ENCODE measurements around the gene CCDC33.

The CCDC33 gene

DNA sequence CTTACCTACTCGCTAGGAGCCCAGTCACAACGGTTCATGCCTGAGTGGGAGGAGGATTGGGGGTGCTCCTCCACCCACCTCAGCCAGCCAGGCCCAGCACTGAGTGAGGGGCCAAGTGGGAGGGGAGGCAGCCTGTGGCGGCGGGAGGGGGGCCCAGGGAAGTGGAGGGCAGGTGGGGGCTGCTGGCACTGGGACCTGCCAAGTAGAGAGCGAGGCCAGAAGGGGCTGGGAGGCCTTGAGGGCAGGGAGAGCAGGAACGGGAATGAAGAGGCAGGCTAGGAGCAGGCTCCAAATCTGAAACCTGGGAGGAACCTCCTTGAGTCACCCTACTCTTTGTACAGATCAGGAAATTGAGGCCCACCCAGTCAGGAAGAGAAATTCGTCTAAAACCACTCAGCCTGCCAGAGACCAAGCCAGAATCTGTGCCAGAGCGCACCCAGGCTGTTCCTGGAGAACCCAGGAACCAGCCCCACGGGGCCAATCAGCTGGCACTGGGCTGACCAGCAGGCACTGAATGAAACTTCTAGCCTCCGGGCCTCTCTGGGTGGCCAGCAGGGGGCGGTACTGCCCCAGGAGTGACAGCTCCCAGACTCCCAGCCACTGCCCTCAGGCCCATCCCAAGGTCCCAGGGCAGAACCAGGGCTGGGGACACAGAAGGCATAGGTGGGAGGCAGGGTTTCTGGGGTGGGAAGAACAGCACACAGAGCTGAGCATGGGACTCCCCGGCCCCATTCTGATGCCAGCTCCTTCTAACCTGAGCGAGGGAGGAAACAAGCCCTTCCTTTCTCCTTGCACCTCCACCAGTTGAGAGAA, 146.1 kb downstream of the CCDC33 start:
- DNase-seq (ENCODE audit: low read depth): peak; percentile 38
- in situ Hi-C loops (cut with HindIII; ENCODE audit: low sequenced_read_pairs): no loop called here
- TF ChIP-seq CTCF (IDR thresholded peaks at IDR 0.05; ENCODE audit: low read depth, low read length, missing control alignments): peak; percentile 96
- H3K4me3 ChIP-seq (ENCODE audit: low read depth, low read length): no peak overlapping the region

DNA sequence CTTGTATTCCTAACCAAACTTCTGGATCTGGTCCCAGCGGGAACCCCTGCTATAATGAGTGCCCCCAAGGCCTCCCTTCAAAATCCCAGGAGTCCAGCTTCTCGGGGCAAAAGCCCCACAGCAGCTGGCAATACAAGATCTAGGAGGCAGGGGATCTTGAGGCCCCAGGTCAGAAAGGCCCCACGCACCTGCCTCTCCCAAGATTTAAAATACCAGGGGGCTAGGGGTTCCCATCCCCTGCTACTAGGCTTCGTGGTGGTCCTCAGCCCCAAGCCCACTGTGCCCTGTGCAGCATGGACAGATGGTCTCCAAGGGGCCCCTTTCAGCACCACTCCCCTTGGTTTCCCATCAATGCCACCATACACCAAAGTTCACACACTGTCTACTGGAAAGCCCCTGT, 147.2 kb downstream of the CCDC33 start:
- in situ Hi-C loops (cut with HindIII; ENCODE audit: low sequenced_read_pairs): no loop called here
- TF ChIP-seq CTCF (IDR thresholded peaks at IDR 0.05; ENCODE audit: low read depth, low read length, missing control alignments): no peak
- no peak overlapping the region for H3K4me3 ChIP-seq (ENCODE audit: low read depth, low read length)
- no peak for DNase-seq (ENCODE audit: low read depth)

- in situ Hi-C loops (cut with HindIII; ENCODE audit: low sequenced_read_pairs): no loop called here
- DNase-seq (ENCODE audit: low read depth): no peak
- H3K4me3 ChIP-seq (ENCODE audit: low read depth, low read length): no peak overlapping the region
These were observed 147.8 kb downstream of the CCDC33 start for GRCh38 chr15:74383695-74384565.

DNA sequence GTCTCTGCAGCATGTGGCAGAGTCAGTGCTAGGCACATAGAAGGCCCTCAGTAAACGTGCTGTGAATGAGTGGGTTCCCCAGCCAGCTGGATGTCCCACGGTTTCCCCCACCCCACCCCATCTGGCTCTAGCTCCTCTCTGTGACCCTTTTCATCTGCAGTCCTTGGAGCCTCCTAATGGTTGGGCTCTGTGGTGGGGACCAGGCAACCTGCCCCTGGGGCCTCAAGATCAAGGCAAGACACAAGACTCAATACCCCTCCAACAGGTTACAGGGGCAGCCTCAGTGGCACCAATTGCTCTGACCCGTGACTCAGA, 148.4 kb downstream of the CCDC33 start:
- H3K4me3 ChIP-seq (ENCODE audit: low read depth, low read length): no peak overlapping the region
- no peak for TF ChIP-seq CTCF (IDR thresholded peaks at IDR 0.05; ENCODE audit: low read depth, low read length, missing control alignments)
- no peak for DNase-seq (ENCODE audit: low read depth)
- in situ Hi-C loops (cut with HindIII; ENCODE audit: low sequenced_read_pairs): no loop called here

More at GRCh38 chr15:74383695-74384565, 147.8 kb downstream of the CCDC33 start:
- no peak for TF ChIP-seq CTCF (IDR thresholded peaks at IDR 0.05; ENCODE audit: low read depth, low read length, missing control alignments)

- no peak overlapping the region for H3K4me3 ChIP-seq (ENCODE audit: low read depth, low read length)
- no peak for DNase-seq (ENCODE audit: low read depth)
- TF ChIP-seq CTCF (IDR thresholded peaks at IDR 0.05; ENCODE audit: low read depth, low read length, missing control alignments): no peak
- in situ Hi-C loops (cut with HindIII; ENCODE audit: low sequenced_read_pairs): no loop called here
These were observed 148.9 kb downstream of the CCDC33 start for GRCh38 chr15:74384881-74385643.

- no peak for DNase-seq (ENCODE audit: low read depth)
- in situ Hi-C loops (cut with HindIII; ENCODE audit: low sequenced_read_pairs): no loop called here
- no peak for TF ChIP-seq CTCF (IDR thresholded peaks at IDR 0.05; ENCODE audit: low read depth, low read length, missing control alignments)
- H3K4me3 ChIP-seq (ENCODE audit: low read depth, low read length): no peak overlapping the region
These were observed 149.6 kb downstream of the CCDC33 start for GRCh38 chr15:74385733-74386132.

Data from astrocyte of the cerebellum (primary cell).